HT1080 (cell line): ENCODE data around the gene EIF4G3. TPM values are rescaled to one million over a fixed set of nuclear protein-coding genes. Genes with fewer than 3 reads are reported as not detected.
A peak's percentile ranks its signal among the peaks of the same experiment; 100 is the strongest.
"Not testable (repeated sequence)": the region's sequence is repeated elsewhere in the genome, so short reads cannot be mapped to it uniquely, and the experiment has no call there.

Experiments used
- DNase-seq: peaks from one replicate; pipeline ENCODE4 v3.0.0-alpha.2; 2015; ENCODE audit warnings: low read depth
- total RNA-seq: library from RNA; depleted of rRNA; stranded (reverse); fragments of >200 nt; shearing (Covaris generic); gene quantifications from 2 replicates; pipeline ENCODE4 v1.2.3, GENCODE V29; 2014

Gene EIF4G3
- total RNA-seq, 1 experiment from 2014 or later: 29.7 TPM

- DNase-seq: no peak
These were observed 140.9 kb downstream of the EIF4G3 start for GRCh38 chr1:21035794-21036193.

DNA sequence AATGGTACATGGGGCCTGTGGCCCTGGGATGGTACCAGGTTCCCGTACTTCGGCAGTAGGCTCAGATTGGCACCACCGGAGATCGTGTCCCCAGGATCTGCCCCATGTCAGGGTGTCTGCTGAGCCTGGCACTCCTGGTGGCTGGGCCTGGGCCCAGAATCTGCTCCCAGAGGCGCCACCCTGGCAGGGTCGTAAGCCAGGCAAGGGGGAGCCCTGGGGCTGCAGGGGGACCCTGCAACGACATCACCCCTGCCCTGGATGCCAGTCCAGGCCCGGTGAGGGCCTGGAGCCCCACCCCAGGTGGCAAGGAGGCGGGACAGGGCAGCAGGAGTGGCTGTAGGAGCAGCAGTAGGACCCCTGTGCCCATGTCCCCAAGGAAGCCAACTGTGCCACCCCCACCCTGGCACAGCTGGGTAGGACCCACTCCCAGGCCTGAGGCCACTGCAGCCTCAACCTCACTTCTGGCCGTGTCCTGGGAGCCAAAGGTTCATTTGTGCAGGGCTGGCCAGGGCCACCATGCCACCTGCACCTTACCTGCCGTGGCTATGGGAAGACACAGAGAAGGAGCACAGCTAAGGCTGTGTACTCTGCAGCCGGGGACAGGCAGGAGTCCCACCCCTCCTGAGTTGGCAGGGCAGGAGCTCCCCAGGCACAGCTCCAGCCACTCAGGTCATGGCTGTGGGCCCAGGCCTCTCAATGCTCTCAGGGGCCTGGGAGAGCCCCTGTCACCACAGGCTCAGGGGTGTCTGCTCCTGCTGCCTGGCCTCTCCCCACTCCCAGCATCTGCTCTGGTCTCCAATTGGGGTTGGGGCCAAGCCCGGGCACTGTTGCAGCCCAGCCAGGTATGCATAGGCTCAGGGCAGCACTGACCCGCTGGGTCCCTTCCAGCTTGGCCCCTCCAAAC lies 141.7 kb downstream of the EIF4G3 start:
- DNase-seq: no peak

DNA sequence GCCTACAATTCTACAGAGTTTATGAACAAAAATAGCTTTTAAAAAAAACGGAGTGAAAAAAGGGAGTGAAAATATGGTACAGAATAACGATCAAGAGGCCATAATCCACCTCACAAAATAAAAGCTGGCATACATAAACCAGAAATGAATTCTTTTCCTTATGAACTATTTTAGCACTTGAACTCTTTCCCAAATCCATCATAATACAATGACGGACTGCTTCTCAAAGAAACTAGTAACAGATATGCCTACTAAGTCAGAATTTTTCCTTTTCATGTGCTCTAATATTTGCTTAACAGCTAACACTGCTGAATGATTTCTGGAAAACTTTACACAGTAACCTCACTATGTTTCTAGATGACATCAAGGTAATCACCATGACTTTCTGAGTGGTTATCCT lies 144.0 kb downstream of the EIF4G3 start:
- no peak for DNase-seq

GRCh38 chr1:21030181-21030580 lies 146.5 kb downstream of the EIF4G3 start:
- DNase-seq: no peak

DNA sequence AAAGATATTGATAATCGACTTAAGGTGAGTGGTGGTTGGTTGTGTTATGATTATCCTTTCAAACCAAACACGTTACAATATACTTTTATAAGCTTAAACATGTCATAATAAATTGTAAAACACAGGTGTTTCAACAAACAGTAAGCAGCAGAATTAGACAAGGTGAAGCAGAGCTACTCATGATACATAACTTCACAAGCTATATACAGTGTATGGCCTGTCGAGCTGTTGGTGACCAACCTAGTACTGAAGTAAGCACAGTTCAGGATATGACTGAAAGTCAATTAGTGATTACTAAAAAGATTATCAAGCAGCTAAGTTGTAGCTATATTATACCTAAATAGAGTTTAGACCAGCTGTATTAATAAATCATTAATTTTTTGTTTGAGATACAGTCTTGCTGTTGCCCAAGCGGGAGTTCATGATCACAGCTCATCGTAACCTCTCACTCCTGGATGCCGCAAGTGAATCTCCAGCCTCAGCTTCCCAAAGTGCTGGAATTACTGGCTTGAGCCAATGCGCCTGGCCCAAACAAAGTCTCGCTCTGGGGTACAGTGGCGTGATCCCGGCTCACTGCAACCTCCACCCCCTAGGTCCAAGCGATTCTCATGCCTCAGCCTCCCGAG lies 148.1 kb downstream of the EIF4G3 start:
- no peak for DNase-seq

- DNase-seq: no peak
These were observed 148.9 kb downstream of the EIF4G3 start for GRCh38 chr1:21027805-21028204.

DNA sequence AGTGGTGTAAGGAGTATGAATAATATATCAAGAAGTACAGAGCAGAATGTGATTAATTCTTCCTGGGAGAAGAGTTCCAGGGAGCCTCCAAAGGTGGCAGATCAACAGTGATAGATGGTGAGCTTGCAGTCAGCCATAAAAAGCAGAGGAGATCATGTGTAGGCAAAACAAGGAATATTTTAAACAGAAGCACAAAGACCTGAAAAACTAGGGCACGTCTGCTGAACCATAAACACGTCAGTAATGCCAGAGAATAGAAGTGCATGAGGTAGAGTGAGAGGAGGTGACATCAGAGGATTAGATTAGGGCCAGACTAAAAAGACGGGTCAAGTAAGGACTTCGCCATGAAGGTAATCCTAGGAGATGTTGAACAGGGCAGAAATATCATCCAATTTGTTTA lies 151.8 kb downstream of the EIF4G3 start:
- no peak for DNase-seq

DNA sequence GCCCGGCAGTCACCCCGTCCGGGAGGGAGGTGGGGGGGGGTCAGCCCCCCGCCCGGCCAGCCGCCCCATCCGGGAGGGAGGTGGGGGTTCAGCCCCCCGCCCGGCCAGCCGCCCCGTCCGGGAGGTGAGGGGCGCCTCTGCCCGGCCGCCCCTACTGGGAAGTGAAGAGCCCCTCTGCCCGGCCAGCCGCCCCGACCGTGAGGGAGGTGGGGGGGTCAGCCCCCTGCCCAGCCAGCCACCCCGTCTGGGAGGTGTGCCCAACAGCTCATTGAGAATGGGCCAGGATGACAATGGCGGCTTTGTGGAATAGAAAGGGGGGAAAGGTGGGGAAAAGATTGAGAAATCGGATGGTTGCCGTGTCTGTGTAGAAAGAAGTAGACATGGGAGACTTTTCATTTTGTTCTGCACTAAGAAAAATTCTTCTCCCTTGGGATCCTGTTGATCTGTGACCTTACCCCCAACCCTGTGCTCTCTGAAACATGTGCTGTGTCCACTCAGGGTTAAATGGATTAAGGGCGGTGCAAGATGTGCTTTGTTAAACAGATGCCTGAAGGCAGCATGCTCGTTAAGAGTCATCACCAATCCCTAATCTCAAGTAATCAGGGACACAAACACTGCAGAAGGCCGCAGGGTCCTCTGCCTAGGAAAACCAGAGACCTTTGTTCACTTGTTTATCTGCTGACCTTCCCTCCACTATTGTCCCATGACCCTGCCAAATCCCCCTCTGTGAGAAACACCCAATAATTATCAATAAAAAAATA lies 152.4 kb downstream of the EIF4G3 start:
- DNase-seq: not testable (repeated sequence)

GRCh38 chr1:21022279-21023040 lies 154.2 kb downstream of the EIF4G3 start:
- DNase-seq: peak; percentile 97

DNA sequence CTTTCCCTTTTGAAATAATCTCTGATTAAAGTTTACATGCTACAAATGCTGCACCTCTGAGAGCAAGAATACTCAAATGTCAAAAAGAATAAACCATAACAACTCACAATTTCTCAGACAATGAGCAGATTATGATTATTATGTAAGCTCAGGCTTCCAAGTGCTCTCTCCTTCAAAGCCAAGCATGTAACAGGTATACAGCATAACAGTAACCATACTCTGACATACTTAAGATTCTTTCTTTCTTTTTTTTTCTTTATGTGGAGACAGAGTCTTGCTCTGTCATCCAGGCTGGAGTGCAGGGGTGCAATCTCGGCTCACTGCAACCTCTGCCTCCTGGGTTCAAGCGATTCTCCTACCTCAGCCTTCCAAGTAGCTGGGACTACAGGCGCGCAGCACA lies 155.4 kb downstream of the EIF4G3 start:
- DNase-seq: no peak

DNA sequence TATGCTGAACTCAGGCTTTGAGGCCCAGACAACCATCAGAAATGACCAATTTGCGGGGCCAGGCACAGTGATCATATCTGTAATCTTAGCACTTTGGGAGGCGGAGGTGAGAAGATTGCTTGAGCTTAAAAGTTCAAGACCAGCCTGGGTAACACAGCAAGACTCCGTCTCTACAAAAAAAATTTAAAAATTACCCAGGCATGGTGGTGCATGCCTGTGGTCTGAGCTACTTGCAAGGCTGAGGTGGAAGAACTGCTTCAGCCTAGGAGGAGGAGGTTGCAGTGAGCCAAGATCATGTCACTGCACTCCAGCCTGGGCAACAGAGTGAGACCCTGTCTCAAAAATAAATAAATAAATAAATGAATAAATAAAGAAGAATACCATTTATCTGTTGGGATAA lies 156.5 kb downstream of the EIF4G3 start:
- DNase-seq: no peak

GRCh38 chr1:21018673-21019072 lies 158.0 kb downstream of the EIF4G3 start:
- no peak for DNase-seq

DNA sequence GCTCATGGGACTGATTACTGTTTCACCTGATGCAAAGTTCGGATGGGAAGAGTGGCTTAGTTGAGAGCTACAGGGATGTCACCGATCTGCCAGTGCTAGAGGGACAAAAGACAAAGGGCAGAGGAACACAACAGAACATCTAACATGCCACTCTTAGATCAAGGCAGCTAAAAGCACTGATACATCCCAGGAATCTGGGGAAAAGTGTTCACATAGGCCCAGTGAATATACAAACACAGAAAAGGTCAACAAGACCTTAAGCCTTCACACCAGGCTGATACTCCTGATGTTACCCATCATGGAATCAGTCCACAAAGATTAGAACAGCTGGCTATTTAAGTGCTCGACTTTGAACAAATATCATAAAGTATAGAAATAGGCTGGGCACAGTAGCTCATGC lies 163.2 kb downstream of the EIF4G3 start:
- DNase-seq: no peak

DNA sequence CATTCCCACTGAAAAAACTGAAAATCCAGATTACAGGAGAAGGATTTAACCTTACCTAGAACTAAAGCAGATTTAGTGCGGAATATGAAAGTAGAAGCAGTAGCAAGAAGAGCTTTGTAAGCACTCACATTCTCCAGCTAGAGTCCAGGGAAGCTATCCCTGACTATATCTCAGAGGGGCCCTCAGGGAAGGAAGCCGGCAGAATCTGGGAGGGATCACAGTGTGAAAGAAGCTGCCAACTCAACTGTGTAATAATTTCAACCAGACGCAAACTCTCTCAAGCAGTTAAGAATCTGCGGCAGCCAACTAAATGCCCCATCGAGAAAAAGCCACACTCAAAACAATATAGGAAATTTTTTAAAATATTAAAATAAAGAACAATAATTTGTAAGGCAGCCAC lies 163.8 kb downstream of the EIF4G3 start:
- DNase-seq: no peak

DNA sequence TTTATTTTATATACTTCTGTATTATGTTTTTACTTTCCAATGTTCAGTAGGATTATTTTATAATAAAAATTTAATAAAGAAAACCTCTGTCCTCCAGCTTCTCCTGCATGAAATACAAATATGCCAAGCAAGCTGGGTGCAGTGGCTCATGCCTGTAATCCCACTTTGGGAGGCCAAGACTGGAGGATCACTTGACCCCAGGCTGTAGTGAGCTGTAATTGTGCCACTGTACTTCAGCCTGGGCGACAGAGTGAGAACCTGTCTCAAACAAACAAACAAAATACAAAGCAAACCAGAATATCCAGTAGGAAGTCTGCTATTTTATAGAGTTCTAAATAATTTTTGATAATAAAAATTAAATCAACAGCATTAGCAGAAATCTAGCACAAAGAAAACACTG lies 168.8 kb downstream of the EIF4G3 start:
- DNase-seq: no peak

DNA sequence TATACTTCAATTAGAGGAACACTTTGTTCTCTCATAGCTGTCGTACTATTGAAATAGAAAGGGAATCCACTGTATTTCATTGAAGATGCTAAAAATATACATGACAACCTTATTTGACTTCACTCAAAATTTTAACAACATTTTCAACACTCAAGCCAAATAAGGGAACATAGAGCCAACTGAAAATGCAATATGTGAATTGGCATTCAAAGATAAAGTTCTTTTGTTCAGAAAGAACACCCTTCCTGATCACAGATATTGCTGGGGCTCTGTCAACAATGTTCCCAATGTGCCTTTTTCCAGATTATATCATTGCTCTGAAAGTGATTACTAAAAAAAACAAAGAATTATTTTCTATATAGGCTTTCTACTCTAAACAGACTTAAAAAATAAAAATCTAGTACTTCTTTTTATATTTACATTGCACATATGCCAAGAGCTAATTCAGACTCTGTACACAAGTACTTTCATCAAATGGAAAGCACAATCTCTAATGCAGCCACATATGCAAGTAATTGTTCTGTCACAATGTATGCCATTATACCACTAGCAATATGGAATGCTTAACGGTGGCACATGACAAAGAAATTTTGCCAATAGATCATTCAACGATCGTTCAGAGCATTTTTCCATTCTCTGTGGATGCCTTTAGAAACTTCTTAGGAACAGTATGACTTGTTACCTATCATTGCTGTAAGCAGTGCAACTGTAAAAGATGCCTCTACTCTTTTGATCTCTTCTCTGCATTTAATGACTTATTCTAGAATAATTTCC lies 171.0 kb downstream of the EIF4G3 start:
- DNase-seq: no peak

- no peak for DNase-seq
These were observed 173.2 kb downstream of the EIF4G3 start for GRCh38 chr1:21003281-21004045.

- no peak for DNase-seq
These were observed 175.7 kb downstream of the EIF4G3 start for GRCh38 chr1:21001042-21001441.

DNA sequence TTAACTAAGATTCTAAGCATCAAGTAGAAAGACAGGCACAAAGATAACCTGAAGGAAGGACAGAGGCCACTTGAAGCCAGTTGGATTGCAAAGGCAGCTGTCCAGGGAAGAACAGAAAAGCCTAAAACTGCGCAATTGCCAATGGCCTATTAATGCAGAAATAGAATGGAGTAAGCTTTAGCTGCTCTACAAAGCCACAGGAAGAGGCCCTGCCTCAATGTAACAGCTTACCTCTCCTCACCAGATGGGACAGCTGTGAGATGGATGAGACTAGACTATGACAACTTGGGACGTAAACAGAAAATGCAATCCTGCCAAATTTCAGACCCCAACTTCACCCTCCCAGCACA lies 176.5 kb downstream of the EIF4G3 start:
- no peak for DNase-seq
